ENCODE data around the gene PHYKPL.

DNA sequence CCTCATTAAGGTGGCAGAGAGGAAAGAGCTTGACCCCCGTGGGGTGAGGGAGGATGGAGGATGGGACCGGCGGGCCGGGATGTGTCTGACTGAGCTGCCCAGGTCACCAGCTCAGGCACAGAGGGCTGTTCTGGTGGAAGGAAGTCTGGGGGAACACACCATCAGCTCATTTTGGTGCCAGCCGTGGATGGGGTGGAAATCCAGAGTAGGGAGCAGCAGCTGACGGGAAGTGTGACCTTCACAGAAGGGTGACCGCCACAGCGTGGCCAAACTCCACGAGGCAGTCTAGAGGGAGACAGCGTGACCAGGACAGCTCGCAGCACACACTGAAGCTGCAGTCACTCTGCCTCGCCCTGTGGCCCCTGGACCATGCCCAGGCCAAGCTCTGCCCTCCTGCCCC, 45.3 kb upstream of the PHYKPL start:
- TF ChIP-seq, protein P1, sequence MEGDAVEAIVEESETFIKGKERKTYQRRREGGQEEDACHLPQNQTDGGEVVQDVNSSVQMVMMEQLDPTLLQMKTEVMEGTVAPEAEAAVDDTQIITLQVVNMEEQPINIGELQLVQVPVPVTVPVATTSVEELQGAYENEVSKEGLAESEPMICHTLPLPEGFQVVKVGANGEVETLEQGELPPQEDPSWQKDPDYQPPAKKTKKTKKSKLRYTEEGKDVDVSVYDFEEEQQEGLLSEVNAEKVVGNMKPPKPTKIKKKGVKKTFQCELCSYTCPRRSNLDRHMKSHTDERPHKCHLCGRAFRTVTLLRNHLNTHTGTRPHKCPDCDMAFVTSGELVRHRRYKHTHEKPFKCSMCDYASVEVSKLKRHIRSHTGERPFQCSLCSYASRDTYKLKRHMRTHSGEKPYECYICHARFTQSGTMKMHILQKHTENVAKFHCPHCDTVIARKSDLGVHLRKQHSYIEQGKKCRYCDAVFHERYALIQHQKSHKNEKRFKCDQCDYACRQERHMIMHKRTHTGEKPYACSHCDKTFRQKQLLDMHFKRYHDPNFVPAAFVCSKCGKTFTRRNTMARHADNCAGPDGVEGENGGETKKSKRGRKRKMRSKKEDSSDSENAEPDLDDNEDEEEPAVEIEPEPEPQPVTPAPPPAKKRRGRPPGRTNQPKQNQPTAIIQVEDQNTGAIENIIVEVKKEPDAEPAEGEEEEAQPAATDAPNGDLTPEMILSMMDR (IDR thresholded peaks at IDR 0.05) = no peak
- no peak for TF ChIP-seq POLR2A (IDR thresholded peaks at IDR 0.05)

All from prostate gland (tissue), 2 donors.